Activated T-cell treated with anti-CD3 and anti-CD28 coated beads, Interleukin-2, amount 50 U/mL, for 24 hours (primary cell): Measurements from ENCODE around the gene ZNF407.

Experiments
- DNase-seq: peaks from one replicate; pipeline ENCODE4 v3.0.0-alpha.2; 2020
- H3K27ac Mint-ChIP-seq: 2 replicates; pipeline ENCODE4 v1.8.0; 2020; ENCODE audit warnings: mild to moderate bottlenecking, mixed read lengths
- H3K27me3 Mint-ChIP-seq: 2 replicates; pipeline ENCODE4 v1.8.0; 2020; ENCODE audit warnings: mixed read lengths
- H3K36me3 Mint-ChIP-seq: 2 replicates; pipeline ENCODE4 v1.8.0; 2020; ENCODE audit warnings: low read depth, mixed read lengths
- H3K4me1 Mint-ChIP-seq: 2 replicates; pipeline ENCODE4 v1.8.0; 2020; ENCODE audit warnings: low read depth, mixed read lengths
- H3K4me3 Mint-ChIP-seq: 2 replicates; pipeline ENCODE4 v1.8.0; 2020; ENCODE audit warnings: mild to moderate bottlenecking, moderate library complexity, mixed read lengths
- H3K9me3 Mint-ChIP-seq: 2 replicates; pipeline ENCODE4 v1.8.0; 2020; ENCODE audit warnings: mixed read lengths

Gene ZNF407

DNA sequence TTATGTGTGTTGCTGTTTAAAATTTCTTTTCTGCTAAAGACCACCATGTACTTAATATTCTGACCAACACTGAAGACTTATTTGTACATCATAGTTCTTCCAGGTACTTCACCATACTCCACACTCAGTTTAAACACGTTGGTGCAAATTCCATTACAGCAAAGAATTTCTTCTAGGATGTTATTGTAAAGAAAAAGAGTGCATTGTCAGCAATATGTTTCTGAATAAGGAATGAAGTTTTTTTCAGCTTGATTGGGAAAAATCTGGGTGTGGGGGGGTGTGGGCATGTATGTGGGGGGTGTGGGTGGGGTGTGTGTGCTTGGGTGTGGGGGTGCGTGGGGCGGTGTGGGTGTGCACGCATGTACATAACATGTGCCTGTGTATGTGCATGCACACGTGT, 447.1 kb downstream of the ZNF407 start:
- Mint-ChIP-seq H3K27ac (no peak overlapping the region), H3K9me3 (no peaks in the 10 kb centered on the region), H3K27me3 (no peaks in the 10 kb centered on the region), H3K4me1 (no peaks in the 10 kb centered on the region), H3K4me3 (no peak overlapping the region), H3K36me3 (peaks cover 6% of the 10 kb centered on the region)
- DNase-seq, result no peak

DNA sequence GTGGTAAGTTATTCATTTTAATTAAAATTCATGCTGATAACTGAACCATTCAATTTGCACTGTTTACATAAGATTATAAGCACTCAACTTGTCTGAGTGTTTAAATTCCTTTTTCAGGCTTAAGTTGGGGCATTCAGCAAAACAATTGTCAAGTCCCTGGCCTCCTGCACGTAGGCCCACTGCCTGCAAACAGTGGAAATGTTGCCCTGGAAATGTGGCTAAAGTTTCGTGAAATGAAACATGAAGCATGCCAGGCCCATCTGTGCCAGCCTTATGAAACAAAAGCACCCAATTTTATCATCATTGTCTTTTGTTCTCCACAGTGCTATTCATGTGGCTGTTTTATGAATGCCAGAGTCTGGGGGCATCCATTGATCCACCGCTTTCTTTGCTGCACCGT, 447.6 kb downstream of the ZNF407 start:
- DNase-seq, result no peak
- Mint-ChIP-seq H3K36me3 (peaks cover 6% of the 10 kb centered on the region), H3K4me1 (no peaks in the 10 kb centered on the region), H3K4me3 (no peak overlapping the region), H3K27ac (no peak overlapping the region), H3K27me3 (no peaks in the 10 kb centered on the region), H3K9me3 (no peaks in the 10 kb centered on the region)

DNA sequence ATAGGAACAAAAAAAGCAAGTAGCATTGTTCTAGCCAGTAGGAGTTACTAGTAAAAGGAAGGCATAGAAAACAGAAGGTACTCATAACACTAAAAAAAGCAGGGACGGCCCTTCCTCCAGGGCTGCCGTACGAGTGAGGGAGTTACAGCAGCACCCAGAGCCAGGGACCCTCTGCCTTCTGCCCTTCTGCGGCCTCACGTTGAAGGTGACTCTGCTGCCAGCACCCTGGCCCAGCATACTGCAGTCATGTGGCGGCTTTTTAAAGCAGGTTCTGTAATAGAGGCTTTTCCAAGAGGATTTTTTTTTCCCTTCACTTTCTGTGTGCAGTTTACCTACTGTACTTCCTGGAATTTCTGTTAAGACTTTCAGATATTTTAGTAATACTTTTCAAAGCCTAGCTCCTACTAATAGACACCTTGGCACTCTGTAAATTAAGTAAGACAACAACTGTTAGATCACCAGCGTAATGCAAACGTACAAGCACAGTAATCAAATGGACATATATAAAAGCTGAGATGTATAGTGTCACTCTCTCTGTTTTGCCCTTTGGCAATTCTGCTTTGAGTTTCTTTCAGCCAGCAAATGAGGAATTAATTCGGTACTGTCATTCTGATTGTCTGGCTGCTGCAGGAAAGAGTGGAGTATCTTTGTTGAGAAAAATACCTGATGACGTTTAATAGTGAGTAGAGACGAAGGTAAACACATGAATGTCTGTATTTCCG, 449.7 kb downstream of the ZNF407 start:
- Mint-ChIP-seq H3K4me3 (no peak overlapping the region), H3K36me3 (peaks cover 6% of the 10 kb centered on the region), H3K27me3 (no peaks in the 10 kb centered on the region), H3K9me3 (no peaks in the 10 kb centered on the region), H3K27ac (no peak overlapping the region), H3K4me1 (no peaks in the 10 kb centered on the region)
- DNase-seq, result no peak

DNA sequence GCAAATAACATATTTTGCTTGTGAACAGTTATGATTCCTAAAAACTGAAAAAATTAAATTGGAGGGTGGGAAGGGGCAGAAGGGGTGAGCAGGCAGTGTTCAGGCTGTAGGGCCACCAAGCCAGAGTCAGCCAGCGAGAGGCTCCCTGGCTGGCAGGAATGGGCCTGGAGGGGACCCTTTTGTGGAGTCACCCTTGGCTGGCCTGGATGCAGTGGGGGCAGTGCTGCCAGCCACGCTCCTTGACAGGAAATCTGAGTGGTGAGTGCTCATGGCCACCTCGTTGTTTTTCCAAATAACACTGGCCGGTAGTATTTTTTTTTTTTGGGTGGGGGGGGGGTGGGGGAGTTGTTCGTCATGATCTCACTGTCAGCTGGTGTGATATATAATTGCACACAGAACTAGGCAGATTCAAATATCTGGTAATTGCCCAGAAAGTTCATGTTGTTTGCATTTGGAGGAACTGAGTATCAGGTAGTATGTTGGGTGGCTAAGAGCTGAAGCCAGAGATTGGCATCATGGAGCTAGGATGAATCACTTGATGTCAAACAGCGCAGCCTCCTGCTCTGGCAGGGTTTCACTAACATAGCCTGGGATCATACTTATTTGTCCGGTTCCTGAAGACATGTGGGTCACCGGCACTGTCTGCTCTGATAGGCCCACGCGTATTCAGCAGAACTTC, 451.2 kb downstream of the ZNF407 start:
- H3K36me3 Mint-ChIP-seq, result peaks cover 6% of the 10 kb centered on the region
- no peak for DNase-seq
- peaks cover 2% of the 10 kb centered on the region for H3K4me1 Mint-ChIP-seq
- H3K9me3 Mint-ChIP-seq, result no peaks in the 10 kb centered on the region
- H3K4me3 Mint-ChIP-seq, result no peak overlapping the region
- no peaks in the 10 kb centered on the region for H3K27me3 Mint-ChIP-seq
- no peak overlapping the region for H3K27ac Mint-ChIP-seq

DNA sequence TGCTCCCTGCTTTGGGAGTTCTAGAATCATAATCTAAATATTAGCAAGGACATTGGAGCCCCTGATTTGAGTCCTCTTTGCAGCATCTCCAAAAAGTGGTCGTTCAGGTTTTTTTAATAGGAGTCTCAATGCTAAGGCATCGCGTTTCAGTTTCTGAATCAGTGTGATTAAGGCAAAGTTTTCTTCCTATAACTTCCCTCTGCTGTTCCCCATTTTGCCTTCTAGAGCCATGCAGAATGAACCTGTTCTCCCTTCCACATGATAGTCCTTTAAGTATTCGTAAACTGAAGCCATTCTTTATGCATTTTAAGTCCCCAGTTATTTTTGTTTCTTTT, 451.8 kb downstream of the ZNF407 start:
- Mint-ChIP-seq H3K27ac (no peak overlapping the region), H3K9me3 (no peaks in the 10 kb centered on the region), H3K36me3 (peaks cover 6% of the 10 kb centered on the region), H3K4me3 (no peak overlapping the region), H3K27me3 (no peaks in the 10 kb centered on the region), H3K4me1 (peaks cover 2% of the 10 kb centered on the region)
- no peak for DNase-seq

DNA sequence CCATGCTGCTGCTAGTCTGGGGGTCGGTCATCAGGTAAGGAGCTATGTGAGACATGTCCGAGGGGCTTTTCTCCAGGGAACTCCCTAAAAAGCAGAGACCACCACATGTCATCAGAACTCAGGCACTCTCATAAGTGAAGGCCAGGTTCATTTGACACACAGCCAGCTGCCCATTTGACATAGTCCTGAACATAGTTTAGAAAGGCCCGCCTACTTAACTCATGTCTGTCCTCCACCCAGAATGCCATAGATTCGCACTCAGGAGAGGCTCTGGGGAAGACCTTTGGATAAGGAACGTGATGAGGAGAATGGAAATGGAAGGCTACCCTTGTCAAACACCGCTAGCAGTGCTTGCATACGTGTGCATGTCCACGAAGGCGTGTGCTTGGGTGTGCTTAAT, 454.1 kb downstream of the ZNF407 start:
- Mint-ChIP-seq H3K4me1 (peaks cover 2% of the 10 kb centered on the region), H3K27ac (no peak overlapping the region), H3K4me3 (no peak overlapping the region), H3K36me3 (peaks cover 4% of the 10 kb centered on the region), H3K27me3 (no peaks in the 10 kb centered on the region), H3K9me3 (no peaks in the 10 kb centered on the region)
- no peak for DNase-seq

DNA sequence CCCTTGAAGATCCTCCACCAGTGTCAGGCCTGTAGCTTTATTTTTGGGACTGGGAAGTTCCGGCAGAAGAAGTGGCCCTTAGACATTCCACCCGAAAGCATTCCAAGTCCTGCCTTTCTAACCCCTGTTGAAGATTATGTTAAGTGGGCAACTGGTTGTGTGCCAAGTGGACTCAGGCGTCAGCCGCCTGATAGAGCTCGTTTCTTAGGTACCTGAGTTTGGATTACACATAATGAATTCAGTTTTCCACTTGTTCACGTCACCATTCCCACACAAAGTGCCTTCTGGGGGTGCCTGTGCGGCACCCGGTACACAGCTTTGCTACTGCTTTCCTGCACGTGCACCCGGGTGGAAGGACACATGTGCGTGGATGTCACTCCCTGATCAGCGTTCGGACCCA, 454.8 kb downstream of the ZNF407 start:
- Mint-ChIP-seq H3K27ac (no peak overlapping the region), H3K4me3 (no peak overlapping the region), H3K36me3 (peaks cover 4% of the 10 kb centered on the region), H3K4me1 (peaks cover 2% of the 10 kb centered on the region), H3K27me3 (no peaks in the 10 kb centered on the region), H3K9me3 (no peaks in the 10 kb centered on the region)
- no peak for DNase-seq

DNA sequence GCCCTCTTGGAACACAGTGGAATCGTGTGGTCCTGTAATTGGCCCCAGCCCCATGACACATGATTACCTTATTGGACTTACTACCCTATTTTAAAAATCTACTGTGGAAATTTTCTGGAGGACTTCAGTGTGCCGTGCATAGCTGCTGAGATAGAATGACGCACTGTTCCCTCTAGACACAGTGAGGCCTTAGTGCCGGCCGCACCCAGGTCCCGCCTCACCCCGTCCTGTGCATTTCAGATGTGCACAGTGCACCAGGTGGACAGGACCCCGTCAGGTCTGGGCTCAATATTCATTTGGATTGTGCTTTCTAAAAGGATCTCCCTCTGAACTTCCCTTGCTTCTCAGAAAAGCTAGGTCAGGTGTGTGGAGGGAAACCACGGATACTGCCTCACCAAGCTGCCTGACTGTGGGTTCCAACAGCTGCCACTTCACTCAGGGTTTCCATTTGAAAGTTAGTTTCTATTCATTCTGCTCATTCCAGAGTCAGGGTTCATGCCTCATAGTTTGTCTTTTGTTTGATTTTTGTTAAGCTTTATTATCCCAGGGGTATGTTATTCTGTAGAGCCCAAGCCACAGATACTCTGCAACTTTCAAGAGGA, 455.5 kb downstream of the ZNF407 start:
- H3K4me1 Mint-ChIP-seq, result peaks cover 2% of the 10 kb centered on the region
- no peaks in the 10 kb centered on the region for H3K9me3 Mint-ChIP-seq
- no peak for DNase-seq
- H3K27ac Mint-ChIP-seq, result no peak overlapping the region
- no peak overlapping the region for H3K4me3 Mint-ChIP-seq
- H3K27me3 Mint-ChIP-seq, result no peaks in the 10 kb centered on the region
- H3K36me3 Mint-ChIP-seq, result peaks cover 2% of the 10 kb centered on the region

DNA sequence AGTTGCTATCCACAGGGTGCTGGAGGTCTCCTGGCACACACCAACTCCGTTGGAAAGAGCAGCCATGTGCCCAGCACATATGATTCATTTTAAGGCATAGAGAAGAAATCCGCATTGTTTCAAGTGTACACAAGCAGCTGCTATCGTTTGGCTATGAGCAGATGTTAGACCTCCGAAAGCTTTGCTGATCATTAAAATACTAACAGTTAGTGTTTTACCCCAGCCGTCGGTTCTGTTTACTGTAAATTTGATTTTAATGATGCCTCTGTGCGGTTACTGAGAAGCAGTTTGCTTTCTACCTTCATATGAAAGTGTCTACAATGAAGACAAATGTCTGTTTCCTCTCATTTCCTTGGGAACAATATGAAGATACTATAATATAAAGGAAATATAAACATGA, 456.4 kb downstream of the ZNF407 start:
- DNase-seq, result no peak
- H3K27me3 Mint-ChIP-seq, result no peaks in the 10 kb centered on the region
- H3K27ac Mint-ChIP-seq, result no peak overlapping the region
- H3K36me3 Mint-ChIP-seq, result peaks cover 2% of the 10 kb centered on the region
- no peaks in the 10 kb centered on the region for H3K9me3 Mint-ChIP-seq
- peaks cover 2% of the 10 kb centered on the region for H3K4me1 Mint-ChIP-seq
- H3K4me3 Mint-ChIP-seq, result no peak overlapping the region

DNA sequence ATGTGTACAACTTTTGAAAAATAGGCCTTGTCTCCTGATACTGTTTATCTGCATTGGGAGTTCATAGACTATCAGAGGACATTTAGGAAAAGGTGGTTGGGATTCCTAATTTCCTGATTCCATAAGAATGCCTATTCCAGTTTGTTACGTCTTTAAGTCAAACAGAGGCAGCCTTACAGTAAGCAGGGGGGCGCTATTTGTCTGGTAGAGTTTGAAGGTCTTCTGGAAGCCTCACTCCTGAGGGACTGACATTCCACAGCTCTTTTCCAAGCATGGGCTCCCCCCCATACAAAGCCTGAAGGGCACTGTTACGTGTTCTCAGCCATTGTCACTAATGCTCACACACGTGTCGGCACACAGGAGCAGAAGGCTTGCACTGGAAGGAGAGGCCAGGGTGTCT, 456.9 kb downstream of the ZNF407 start:
- Mint-ChIP-seq H3K36me3 (peaks cover 8% of the 10 kb centered on the region), H3K9me3 (no peaks in the 10 kb centered on the region), H3K27me3 (no peaks in the 10 kb centered on the region), H3K4me1 (peaks cover 2% of the 10 kb centered on the region), H3K27ac (no peak overlapping the region), H3K4me3 (no peak overlapping the region)
- no peak for DNase-seq

DNA sequence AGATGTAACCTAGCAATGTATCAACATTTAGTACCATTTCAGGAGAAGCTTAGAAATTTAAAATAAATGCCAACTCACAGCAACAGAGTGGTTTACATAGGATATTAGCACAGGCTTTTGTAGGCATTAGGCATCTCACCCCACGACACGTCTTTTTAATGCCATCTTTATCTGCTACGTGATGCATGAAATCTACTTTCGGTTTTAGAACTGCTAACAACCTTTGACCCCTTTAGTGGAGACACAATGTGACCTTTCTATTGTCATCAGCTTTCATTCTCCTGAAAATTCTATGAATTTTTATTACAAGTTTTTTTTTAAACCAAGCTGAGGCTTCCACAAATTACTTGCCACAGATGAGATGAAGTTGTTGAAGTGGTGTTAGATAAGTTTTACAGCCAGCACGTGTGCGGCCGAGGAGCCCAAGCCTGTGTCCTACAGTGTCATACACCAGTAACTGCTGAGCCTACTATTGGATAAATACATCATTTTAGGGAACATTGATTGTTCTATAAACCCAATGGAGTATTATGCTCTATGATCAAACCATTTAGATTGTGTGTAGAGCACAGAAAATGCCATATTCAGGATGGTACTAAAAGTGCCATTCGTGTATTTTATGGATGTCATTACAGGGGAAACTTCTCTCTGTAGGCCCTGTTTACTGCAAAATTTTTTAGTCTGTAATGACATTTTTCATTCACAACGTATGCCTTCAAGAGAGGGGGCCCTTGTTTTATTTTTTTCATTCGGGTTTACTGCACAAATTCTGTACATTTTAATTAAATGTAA, 459.7 kb downstream of the ZNF407 start:
- Mint-ChIP-seq H3K4me1 (peaks cover 2% of the 10 kb centered on the region), H3K27me3 (no peaks in the 10 kb centered on the region), H3K27ac (no peak overlapping the region), H3K36me3 (peaks cover 20% of the 10 kb centered on the region), H3K9me3 (no peaks in the 10 kb centered on the region), H3K4me3 (no peak overlapping the region)
- no peak for DNase-seq

DNA sequence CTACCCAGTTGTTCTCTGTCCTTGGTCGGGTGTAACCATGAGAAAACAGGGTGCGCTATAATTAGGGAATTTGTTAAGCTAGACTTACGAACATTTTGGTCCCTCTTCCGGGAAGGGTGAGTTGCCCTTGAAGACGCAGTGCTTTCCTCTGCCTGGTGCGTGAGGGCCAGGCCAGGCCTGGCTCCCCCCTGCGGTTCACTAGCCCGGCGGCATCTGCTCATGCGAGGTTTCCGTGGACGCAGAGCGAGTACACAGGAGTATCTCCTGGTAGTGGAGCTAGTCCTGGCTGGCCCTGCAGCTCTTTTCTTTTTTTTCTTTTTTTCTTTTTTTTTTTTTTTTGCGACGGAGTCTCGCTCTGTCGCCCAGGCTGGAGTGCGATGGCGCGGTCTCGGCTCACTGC, 462.5 kb downstream of the ZNF407 start:
- Mint-ChIP-seq H3K4me3 (no peak overlapping the region), H3K9me3 (no peaks in the 10 kb centered on the region), H3K27ac (no peak overlapping the region), H3K27me3 (no peaks in the 10 kb centered on the region), H3K4me1 (no peaks in the 10 kb centered on the region), H3K36me3 (peaks cover 37% of the 10 kb centered on the region)
- no peak for DNase-seq

DNA sequence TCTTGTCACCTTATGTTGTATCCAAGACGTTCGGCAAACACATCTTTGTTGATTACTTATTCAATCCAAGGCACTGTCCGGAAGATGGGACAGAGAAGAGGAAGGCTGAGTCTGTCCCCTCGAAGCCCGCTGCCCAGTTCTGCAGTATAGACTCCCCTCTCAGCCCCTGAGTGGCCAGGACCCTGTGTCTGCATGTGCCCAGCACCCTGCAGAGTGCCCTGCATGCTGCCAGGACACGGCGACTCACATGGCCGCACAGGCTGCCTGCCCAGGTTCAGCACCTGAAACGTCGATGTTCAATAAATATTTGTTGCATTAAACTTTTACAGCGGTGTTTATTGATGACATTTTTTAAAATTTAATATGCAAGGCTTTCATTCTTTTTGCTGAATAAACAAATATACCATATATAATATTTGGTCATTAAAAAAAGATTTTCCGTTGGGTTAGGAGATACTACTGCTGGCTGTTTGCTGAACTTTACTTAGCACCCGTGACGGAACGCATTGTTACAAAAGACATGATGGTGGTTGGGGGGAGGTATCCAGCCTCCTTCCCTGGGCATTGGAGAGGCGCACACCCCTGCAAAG, 464.7 kb downstream of the ZNF407 start:
- Mint-ChIP-seq H3K9me3 (no peaks in the 10 kb centered on the region), H3K36me3 (peaks cover 44% of the 10 kb centered on the region), H3K27me3 (no peaks in the 10 kb centered on the region), H3K27ac (no peak overlapping the region), H3K4me1 (no peaks in the 10 kb centered on the region), H3K4me3 (no peak overlapping the region)
- DNase-seq, result no peak

DNA sequence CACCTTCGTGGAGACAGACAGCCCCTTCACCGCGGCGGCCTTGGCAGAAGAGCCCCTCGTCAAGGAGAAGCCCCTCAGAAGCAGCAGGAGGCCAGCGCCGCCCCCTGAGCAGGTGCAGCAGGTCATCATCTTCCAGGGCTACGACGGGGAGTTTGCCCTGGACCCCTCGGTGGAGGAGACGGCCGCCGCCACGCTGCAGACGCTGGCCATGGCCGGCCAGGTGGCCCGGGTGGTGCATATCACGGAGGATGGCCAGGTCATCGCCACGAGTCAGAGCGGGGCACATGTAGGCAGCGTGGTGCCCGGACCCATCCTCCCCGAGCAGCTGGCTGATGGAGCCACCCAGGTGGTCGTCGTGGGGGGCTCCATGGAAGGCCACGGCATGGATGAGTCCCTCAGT, 465.5 kb downstream of the ZNF407 start:
- H3K27me3 Mint-ChIP-seq, result no peaks in the 10 kb centered on the region
- no peak overlapping the region for H3K4me3 Mint-ChIP-seq
- H3K9me3 Mint-ChIP-seq, result no peaks in the 10 kb centered on the region
- no peak for DNase-seq
- peaks cover 7% of the 10 kb centered on the region for H3K4me1 Mint-ChIP-seq
- H3K36me3 Mint-ChIP-seq, result peaks cover 44% of the 10 kb centered on the region
- no peak overlapping the region for H3K27ac Mint-ChIP-seq
